Calu3 (cell line): ENCODE measurements around the gene SDK2. TPM values are rescaled to one million over a fixed set of nuclear protein-coding genes. Genes with fewer than 3 reads are reported as not detected.

Experiments used
- BruUV-seq: library from RNA; stranded (reverse); fragments of 400-500 nt; replicated peaks from 2 replicates; lab custom pipeline; 2021; lab: Mats Ljungman, UMichigan
- CTCF ChIA-PET: fragments of 300-600 bp; sonication (Branson Sonifier 250); formaldehyde crosslinking; loops from one replicate; lab custom pipeline; 2022; ENCODE audit warnings: antibody characterized with exemption; lab: Charles Lee
- DNase-seq: peaks from one replicate; pipeline ENCODE4 v3.0.0; 2022
- H3K27ac Mint-ChIP-seq: one replicate; pipeline ENCODE4 v1.8.0; 2022; ENCODE audit warnings: mixed read lengths; ENCODE audit not compliant: unreplicated experiment
- H3K27me3 Mint-ChIP-seq: one replicate; pipeline ENCODE4 v1.8.0; 2022; ENCODE audit warnings: mixed read lengths; ENCODE audit not compliant: unreplicated experiment
- H3K36me3 Mint-ChIP-seq: one replicate; pipeline ENCODE4 v1.8.0; 2022; ENCODE audit warnings: mild to moderate bottlenecking, moderate library complexity, mixed read lengths; ENCODE audit not compliant: insufficient read depth, unreplicated experiment
- H3K4me1 Mint-ChIP-seq: one replicate; pipeline ENCODE4 v1.8.0; 2022; ENCODE audit warnings: mild to moderate bottlenecking, low read depth, mixed read lengths; ENCODE audit not compliant: unreplicated experiment
- H3K4me3 Mint-ChIP-seq: one replicate; pipeline ENCODE4 v1.8.0; 2022; ENCODE audit warnings: mild to moderate bottlenecking, low read depth, moderate library complexity, mixed read lengths; ENCODE audit not compliant: unreplicated experiment
- H3K9me3 Mint-ChIP-seq: one replicate; pipeline ENCODE4 v1.8.0; 2022; ENCODE audit warnings: low read depth, mixed read lengths; ENCODE audit not compliant: unreplicated experiment
- CTCF ChIP-seq: fragments of 200-600 bp; IDR thresholded peaks from one replicate; pipeline ENCODE4 v1.8.0; 2022; ENCODE audit warnings: antibody characterized with exemption; ENCODE audit not compliant: unreplicated experiment
- intact Hi-C: fragments of 100-400 bp; cut with micrococcal nuclease; formaldehyde crosslinking; loops from one replicate; pipeline ENCODE4 v1.10.0; 2022; ENCODE audit not compliant: unreplicated experiment
- total RNA-seq: library from RNA; stranded (reverse); gene quantifications from 2 replicates; pipeline ENCODE4 v1.2.3, GENCODE V29; 2022

The SDK2 gene
- total RNA-seq, 1 experiment from 2014 or later = not detected

- CTCF ChIA-PET = no interaction called here
- H3K4me3 Mint-ChIP-seq = no peak overlapping the region
- no peaks in the 10 kb centered on the region for H3K36me3 Mint-ChIP-seq
- BruUV-seq = no TSS peak
- no peak for TF ChIP-seq CTCF
- no peaks in the 10 kb centered on the region for H3K9me3 Mint-ChIP-seq
- no peaks in the 10 kb centered on the region for H3K4me1 Mint-ChIP-seq
- no peak for DNase-seq
- peaks cover 86% of the 10 kb centered on the region for H3K27me3 Mint-ChIP-seq
- no peak overlapping the region for H3K27ac Mint-ChIP-seq
- intact Hi-C loops = no loop called here
These were observed 98.9 kb downstream of the SDK2 start for GRCh38 chr17:73545109-73546032.

- Mint-ChIP-seq H3K4me3 (no peak overlapping the region), H3K9me3 (no peaks in the 10 kb centered on the region), H3K27me3 (peaks cover 85% of the 10 kb centered on the region), H3K27ac (no peak overlapping the region), H3K36me3 (no peaks in the 10 kb centered on the region), H3K4me1 (no peaks in the 10 kb centered on the region)
- intact Hi-C loops = no loop called here
- no peak for DNase-seq
- BruUV-seq = no TSS peak
- CTCF ChIA-PET = no interaction called here
- TF ChIP-seq CTCF = no peak
These were observed 99.9 kb downstream of the SDK2 start for GRCh38 chr17:73544333-73544732.

GRCh38 chr17:73542323-73542722 is 101.9 kb downstream of the SDK2 start:
- intact Hi-C loops = no loop called here
- no peak overlapping the region for H3K27ac Mint-ChIP-seq
- H3K27me3 Mint-ChIP-seq = peaks cover 85% of the 10 kb centered on the region
- no peak overlapping the region for H3K4me3 Mint-ChIP-seq
- DNase-seq = no peak
- no TSS peak for BruUV-seq
- no peaks in the 10 kb centered on the region for H3K9me3 Mint-ChIP-seq
- CTCF ChIA-PET = no interaction called here
- H3K4me1 Mint-ChIP-seq = no peaks in the 10 kb centered on the region
- TF ChIP-seq CTCF = no peak
- no peaks in the 10 kb centered on the region for H3K36me3 Mint-ChIP-seq

GRCh38 chr17:73541561-73541981 is 102.7 kb downstream of the SDK2 start:
- H3K4me1 Mint-ChIP-seq = no peaks in the 10 kb centered on the region
- H3K27ac Mint-ChIP-seq = no peak overlapping the region

More at GRCh38 chr17:73541561-73541981, 102.7 kb downstream of the SDK2 start:
- intact Hi-C loops = no loop called here
- no peak overlapping the region for H3K4me3 Mint-ChIP-seq
- TF ChIP-seq CTCF = no peak
- no peak for DNase-seq
- H3K27me3 Mint-ChIP-seq = peaks cover 86% of the 10 kb centered on the region
- no peaks in the 10 kb centered on the region for H3K9me3 Mint-ChIP-seq
- no TSS peak for BruUV-seq
- CTCF ChIA-PET = no interaction called here
- no peaks in the 10 kb centered on the region for H3K36me3 Mint-ChIP-seq
